NCI-H2171 treated with DMSO at 0.1 percent for 48 hours (cell line): ENCODE data around the gene TMC1.

Experiments used
- DNase-seq: peaks from one replicate; lab custom pipeline; 2025; lab: John Stamatoyannopoulos, UW

The TMC1 gene

DNA sequence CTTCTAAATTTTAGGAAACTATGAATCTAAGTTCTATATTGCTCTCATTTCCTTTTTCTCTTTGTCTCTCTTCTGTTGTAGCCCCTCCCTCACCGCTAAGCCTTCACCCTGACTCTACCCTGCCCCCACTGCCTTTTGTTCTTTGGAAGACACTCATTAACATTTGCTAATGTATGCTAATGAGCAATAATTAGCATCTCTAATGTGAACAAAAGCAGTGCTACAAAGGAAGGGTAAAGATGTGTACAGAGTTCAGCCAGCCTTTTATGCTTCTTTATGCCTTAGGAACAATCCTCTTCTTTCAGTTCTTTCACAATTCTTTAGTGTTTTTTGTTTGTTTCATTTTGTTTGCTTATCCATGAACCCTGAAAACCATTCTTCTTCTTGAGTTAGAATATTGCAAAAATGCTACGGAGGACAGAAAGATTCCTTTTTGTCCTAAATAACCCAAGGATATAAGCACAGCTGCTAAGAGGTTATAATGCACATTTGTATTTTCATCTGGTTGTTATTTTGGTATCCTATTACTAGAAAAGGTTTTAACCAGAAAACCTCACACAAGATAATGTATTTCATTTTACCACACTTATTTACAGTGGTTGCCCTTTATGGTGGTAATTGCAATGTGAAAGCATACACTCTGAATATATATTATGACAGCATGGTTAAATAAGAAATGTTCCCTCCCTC is 159.3 kb downstream of the TMC1 start:
- DNase-seq: no peak

GRCh38 chr9:72681283-72681630 is 159.8 kb downstream of the TMC1 start:
- no peak for DNase-seq

GRCh38 chr9:72684615-72685014 is 163.2 kb downstream of the TMC1 start:
- DNase-seq: no peak

DNA sequence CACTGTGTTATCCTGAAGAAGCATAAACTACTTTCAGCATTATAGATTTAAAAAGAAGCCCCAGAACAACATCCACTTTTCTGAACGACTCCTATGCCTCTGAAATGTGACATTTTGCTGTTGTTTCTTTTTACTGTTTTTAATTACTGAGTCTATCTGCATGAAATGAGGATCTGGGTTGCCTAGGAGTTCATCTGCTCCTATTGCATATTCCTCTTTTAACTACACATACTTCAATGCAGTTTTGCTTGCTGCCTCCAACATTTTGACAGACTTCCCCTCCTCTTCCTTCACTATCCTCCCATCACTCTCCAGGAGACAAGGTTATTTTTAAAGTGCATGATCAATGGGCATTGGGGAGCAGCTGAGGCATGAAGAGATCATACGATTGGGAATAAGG is 164.5 kb downstream of the TMC1 start:
- no peak for DNase-seq

GRCh38 chr9:72687331-72687730 is 165.9 kb downstream of the TMC1 start:
- DNase-seq: no peak

- DNase-seq: no peak
Observed at GRCh38 chr9:72691671-72692070, 170.3 kb downstream of the TMC1 start.

GRCh38 chr9:72695365-72695764 is 174.0 kb downstream of the TMC1 start:
- DNase-seq: no peak

DNA sequence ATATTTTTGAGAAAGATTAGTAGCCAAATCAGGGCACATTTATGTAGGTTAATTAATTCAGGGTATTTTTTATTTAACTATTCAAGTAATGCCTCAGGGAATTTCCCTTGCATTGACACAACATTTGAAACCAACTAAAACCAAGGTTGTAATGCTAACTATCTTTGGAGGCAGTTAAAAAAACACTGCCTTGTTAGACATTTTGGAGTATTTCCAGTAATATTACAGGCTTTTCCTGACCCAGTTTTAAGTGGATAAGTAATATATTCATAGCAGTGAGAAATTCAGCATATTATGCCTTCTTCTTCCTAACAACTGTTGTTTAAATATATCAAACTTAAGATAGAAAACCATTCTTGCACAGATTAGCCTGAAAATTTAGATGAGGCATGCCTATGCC is 175.1 kb downstream of the TMC1 start:
- DNase-seq: no peak

- no peak for DNase-seq
Observed at GRCh38 chr9:72701510-72701909, 180.1 kb downstream of the TMC1 start.

DNA sequence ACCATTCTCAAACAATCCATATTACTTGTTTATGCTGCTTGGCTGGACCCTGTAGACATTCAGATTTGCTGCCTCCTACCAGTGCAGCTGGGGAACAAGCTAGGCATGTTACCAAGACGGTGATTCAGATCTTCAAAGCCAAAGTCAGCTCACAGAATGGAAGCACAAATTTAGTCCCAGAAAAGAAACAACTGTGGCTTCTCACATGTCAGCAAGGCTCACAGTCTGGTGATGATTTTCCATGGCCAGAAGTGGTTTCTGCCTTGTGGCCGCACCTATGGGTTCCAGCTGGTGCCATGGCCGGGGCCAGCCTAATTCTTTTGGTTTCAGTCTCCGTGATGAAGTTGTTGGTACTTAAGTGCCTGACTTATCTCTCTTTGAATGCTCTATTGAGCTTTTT is 182.2 kb downstream of the TMC1 start:
- no peak for DNase-seq

DNA sequence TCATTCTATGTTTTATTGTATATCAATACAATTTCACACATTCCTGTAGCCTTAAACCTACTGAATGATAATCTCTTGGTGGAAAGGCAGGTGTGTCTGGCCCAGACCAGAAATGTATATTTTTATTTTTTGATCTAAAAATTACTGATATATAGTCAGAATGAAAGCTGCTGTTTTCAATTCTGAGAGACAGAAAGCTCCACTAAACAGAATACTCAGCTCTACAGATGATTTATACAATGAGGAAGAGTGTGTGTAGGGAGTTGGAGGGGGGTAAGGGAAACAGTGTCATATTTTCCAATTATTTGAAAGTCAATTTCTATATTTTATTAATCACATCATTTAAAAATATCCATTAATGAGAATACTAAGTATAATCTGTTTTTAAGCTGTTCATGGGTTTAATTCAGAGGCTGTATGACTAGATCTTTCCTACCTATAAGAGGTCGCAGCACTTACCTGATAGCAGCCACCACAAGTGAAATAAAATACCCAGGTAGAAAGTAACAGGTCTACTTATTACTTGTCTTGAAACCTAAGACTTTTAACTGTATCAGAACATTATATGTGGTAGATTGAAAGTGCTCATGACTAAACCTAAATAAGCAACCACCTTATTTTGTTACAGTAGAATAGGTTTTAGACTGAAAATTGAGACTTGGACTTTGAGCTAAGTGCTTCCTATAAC is 183.4 kb downstream of the TMC1 start:
- no peak for DNase-seq

DNA sequence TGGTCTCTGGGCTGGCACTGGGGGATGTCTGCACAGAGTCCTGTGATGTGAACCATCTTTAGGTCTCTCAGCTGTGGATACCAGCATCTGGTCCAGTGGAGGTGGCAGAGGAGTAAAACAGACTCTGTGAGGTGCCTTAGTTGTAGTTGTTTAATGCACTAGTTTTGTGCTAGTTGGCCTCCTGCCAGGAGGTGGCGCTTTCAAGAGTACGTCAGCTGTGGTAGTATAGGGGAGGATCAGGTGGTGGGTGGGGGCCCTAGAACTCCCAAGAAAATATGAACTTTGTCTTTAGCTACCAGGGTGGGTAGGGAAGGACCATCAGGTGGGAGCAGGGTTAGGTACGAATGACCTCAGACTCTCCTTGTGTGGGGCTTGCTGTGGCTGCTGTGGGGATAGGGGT is 197.1 kb downstream of the TMC1 start:
- DNase-seq: no peak

GRCh38 chr9:72721067-72721466 is 199.7 kb downstream of the TMC1 start:
- no peak for DNase-seq

DNA sequence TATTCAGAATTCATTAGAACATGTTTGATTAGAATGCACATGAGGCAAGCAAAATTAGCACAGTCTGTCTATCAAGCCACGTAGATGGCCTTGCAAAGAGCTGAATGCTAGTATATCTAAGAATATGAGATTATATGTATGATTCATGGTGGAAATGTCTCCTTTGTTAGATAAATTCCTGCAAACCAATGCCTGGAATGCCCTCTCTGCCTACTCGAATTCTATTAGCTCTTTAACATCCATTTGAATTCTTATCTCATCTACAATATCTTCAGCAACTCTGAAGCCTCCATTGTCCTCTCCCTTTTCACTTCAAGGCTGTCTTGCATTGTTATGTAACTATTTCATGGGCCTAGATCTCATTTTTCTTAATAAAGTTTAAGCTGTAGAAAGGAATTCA is 205.5 kb downstream of the TMC1 start:
- no peak for DNase-seq

DNA sequence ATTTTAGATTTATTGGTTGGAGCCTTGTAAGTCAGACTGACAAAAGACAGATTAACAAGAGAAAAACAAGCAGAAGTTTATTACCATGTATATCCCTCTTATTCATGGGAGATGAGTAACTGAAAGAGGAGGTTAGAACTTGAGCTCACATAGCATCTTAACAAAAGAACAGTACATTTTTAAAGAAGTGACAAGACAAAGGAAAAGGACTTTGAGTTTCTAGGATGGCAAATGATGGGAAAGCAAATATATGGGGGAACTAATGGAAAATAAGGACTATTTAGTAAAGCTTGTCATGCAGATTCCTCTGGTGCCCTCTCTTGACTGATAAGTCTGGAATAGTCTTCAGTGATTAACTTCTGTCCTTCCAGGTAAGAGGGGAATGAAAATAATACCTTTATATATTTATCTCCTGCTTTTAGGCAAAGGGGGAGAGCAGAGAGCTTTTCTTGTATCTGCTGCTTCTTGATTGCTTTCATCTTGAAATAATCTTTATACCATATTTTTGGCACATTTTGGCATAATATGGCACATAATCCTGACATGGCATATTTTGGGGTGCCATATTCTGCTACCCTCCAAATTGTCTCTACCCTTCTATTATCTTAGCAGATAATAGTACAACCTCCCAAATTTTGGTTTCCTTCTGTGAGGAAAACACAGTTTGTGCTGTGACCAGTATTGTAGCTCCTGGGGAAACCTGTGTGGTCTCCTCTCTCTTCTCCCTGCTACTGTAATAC is 206.8 kb downstream of the TMC1 start:
- no peak for DNase-seq

DNA sequence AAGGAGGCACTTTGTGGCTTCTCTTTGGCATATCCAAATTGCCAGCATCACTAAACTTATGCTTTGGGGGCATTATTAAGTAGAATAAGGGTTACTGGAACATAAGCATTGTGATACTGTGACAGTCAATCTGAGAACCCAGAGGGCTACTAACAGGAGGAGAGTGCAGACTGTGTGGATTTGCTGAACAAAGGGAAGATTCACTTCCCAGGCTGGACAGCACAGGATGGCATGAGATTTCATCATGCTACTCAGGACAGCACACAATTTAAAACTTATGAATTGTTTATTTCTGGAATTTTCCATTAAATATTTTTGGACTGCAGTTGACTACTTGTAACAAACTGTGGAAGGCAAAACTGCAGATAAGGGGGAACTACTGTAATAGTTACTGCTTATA is 212.5 kb downstream of the TMC1 start:
- DNase-seq: no peak

DNA sequence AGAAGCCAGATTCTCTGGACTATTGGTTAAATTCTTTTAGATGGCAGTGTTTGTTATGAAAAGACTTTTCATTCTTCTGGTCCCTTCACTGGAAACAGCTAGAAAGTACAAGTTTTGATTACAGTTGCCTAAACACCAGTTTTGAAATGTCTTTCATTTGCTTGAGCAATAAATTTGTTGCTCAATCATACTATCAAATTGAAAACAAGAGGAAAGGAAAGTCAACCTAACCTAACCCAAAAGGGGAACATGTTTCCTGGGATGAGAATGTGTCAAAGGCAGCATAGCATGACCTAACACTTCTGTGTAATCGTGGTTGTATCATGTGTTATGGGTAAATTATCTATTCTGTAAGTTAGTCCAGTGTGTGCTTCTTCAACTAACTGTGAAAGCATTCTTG is 213.2 kb downstream of the TMC1 start:
- DNase-seq: no peak

DNA sequence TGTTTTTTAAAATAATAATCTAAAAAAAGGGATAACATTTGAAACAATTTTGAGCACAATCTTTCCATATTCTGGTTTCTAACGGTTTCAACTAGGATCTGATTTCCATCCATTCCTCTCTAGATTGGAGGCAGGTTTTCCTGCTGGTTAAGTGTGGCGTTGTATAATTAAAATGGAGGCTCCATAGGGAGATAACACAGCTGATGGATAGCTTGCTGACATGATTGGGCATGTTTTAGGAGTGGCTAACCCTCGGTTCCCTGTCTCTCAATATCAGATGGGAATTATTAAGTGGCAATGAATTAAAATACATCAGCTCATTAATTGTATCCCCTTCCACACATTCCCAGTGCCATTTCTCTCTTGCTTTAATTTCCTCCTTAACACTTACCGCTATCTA is 222.4 kb downstream of the TMC1 start:
- peak; percentile 7 for DNase-seq

DNA sequence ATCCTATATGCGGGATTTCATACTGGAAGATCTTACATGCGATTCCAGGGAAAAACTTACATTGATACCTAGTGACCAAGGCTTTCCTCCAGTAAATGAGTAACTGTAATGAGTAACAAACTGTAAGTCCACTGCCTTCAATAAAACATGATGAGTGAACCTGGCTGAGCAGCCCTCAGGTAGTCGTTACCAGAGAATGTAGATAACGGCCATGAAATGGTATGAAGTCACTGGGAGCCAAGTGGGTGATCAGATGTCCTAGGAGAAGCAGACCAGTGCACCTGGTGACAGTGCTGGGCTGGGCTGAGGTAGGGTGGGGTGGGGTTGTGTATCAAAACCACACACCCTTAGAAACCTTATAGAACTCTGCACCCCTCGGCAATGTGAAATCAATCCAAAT is 227.9 kb downstream of the TMC1 start:
- DNase-seq: no peak

- DNase-seq: no peak
Observed at GRCh38 chr9:72751541-72751940, 230.1 kb downstream of the TMC1 start.

- DNase-seq: no peak
Observed at GRCh38 chr9:72753266-72753893, 232.0 kb downstream of the TMC1 start.

- no peak for DNase-seq
Observed at GRCh38 chr9:72755836-72756235, 234.4 kb downstream of the TMC1 start.

DNA sequence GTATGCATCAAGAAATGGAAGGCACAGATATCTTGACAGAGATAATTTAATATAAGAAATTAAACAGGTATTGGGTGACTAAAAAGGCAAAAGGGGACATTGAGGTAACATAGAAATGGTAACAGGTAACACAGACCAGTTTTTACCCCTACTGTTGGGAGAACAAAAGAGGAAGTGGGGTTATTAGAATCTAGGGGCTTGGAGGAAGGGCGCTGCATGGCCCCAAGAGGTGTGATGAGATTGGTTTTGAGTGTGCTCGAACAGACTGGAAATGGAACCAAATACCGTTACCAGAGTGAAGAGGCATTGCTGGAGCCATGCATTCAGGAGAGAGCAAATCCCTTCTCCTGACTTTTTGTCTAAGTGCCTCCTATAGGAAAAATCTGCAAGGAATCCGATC is 237.5 kb downstream of the TMC1 start:
- DNase-seq: no peak
